Right lobe of liver (tissue), 6 donors: ENCODE results near the gene GALNT15. TPM values are rescaled to one million over a fixed set of nuclear protein-coding genes. Genes with fewer than 3 reads are reported as not detected.

Experiments used
- ATAC-seq, 4 donors: fragments of 200-7000 bp; cut with Tn5 transposase; one replicate each; pipeline ENCODE4 v1.9.1; 2020; ENCODE audit warnings: mild to moderate bottlenecking in 4 of 4, moderate library complexity in 4 of 4
- DNase-seq, 3 donors: peaks; one replicate each; pipeline ENCODE4 v3.0.0-alpha.2; 2020
- H3K27ac ChIP-seq, 3 donors: fragments of 200-600 bp; one replicate each; pipeline ENCODE4 v1.8.0; 2022
- H3K27me3 ChIP-seq, 2 donors: fragments of 200-600 bp; one replicate each; pipeline ENCODE4 v1.8.0; 2022
- H3K36me3 ChIP-seq, 4 donors: fragments of 200-600 bp; sonication (generic) in 1 of 4; one replicate each; pipeline versions ENCODE4 v1.5.1 to v1.8.0; 2017 to 2022; ENCODE audit warnings: control low read depth in 1 of 4
- H3K4me1 ChIP-seq, 4 donors: fragments of 200-600 bp; sonication (generic) in 1 of 4; one replicate each; pipeline versions ENCODE4 v1.5.1 to v1.8.0; 2017 to 2022; ENCODE audit warnings: control low read depth in 1 of 4
- H3K4me3 ChIP-seq, 3 donors: fragments of 200-600 bp; one replicate each; pipeline ENCODE4 v1.8.0; 2022
- H3K9me3 ChIP-seq, 4 donors: fragments of 200-600 bp; sonication (generic) in 1 of 4; one replicate each; pipeline versions ENCODE4 v1.5.1 to v1.8.0; 2017 to 2022; ENCODE audit warnings: control low read depth in 1 of 4
- POLR2A ChIP-seq: fragments of 450-650 bp; IDR thresholded peaks from one replicate; pipeline ENCODE4 v1.6.1; 2017; ENCODE audit warnings: antibody characterized with exemption, mild to moderate bottlenecking
- WGBS: methylation state at CpG from one replicate; pipeline ENCODE4 v1.1.6; 2018; ENCODE audit warnings: low coverage, low lambda C conversion rate; ENCODE audit not compliant: insufficient coverage; ENCODE audit errors: missing lambda C conversion rate; 5-methylcytosine and 5-hydroxymethylcytosine counted together
- intact Hi-C, 2 donors: fragments of 100-400 bp; cut with DNase I; formaldehyde crosslinking; loops; one replicate each; pipeline versions ENCODE4 v1.11.2 to v1.14.1; 2022
- total RNA-seq, 6 experiments: library from RNA; depleted of rRNA in 2 of 6; stranded (reverse); fragments of >200 nt in 2 of 6; fragmentation: NEBNext Ultra II Directional in 3 of 6; extraction: Animal tissue kit (Norgen Biotek cat#: 25700) in 3 of 6; gene quantifications; one replicate each; pipeline versions ENCODE4 v1.1.0 to v1.2.4, GENCODE V29; 2016 to 2023
- TF ChIP-seq, protein P1 (sequence below), 4 donors: fragments of 200-600 bp in 3 of 4; fragments of 450-650 bp in 1 of 4; IDR thresholded peaks; one replicate each; pipeline versions ENCODE4 v1.5.1 to v1.8.0; 2016 to 2022; ENCODE audit warnings: antibody characterized with exemption in 4 of 4, mild to moderate bottlenecking in 2 of 4
- donor health status: DM: no; HTN: yes; CAD: no.
- donor health status: DM: no; HTN: no; CAD: no.
- donor health status: DM: no; HTN: no; CAD: no.
- donor health status: DM: no; HTN: yes; CAD: no.
- donor health status: DM: no; HTN: yes; CAD: no.

The GALNT15 gene
- total RNA-seq, 6 experiments from 2014 or later = 2.0 to 9.2 (median 4.0) TPM

DNA sequence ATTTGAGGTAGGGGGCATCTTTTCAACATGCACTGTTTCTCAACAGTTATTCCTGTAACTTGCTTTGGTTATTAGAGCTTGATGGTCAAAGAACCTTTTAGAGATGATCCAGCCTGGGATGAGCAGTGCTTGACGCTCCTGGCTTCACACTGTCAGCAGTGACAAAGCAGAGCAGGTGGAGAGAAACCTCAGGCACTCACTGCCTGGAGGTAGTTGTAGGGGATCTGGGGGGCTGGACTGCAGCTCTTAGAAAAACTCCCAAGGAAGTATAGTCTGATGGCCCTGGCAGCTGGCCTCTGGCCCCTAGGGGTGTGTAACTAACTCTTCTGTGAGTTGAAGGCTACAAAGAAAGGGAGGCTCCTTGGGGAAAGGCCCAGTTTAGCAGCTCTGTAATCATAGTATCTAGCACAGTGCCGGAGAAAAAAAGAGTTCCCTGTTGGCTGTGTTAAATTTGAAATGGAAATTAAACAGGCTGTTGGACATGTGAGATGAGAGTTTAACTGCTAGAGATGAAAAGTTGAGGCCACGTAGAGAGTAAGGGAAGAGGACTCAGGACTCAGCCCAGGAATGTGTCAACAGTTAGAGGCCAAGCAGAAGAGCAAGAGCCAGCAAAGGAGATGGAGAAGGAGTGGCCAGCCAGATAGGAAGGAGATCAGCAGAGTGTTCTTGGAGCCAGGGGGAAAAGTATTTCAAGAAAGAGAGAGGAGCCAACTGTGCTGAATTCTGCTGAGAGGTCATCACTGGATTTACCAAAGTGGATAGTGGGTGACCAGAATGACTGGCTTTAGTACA lies 104.7 kb downstream of the GALNT15 start:
- intact Hi-C loops = no loop called here
- no peaks in the 10 kb centered on the region for H3K9me3 ChIP-seq
- DNase-seq (no peak), ATAC-seq (no peak)
- no peak overlapping the region for H3K4me3 ChIP-seq
- H3K36me3 ChIP-seq = peaks cover 0 to 27% (median 0%) of the 10 kb centered on the region in 4 donors
- 79% methylated on average over 3 of the region's 3 CpGs for WGBS
- no peak overlapping the region for H3K27ac ChIP-seq
- no peaks in the 10 kb centered on the region for H3K4me1 ChIP-seq
- no peak for TF ChIP-seq POLR2A
- TF ChIP-seq, protein P1, sequence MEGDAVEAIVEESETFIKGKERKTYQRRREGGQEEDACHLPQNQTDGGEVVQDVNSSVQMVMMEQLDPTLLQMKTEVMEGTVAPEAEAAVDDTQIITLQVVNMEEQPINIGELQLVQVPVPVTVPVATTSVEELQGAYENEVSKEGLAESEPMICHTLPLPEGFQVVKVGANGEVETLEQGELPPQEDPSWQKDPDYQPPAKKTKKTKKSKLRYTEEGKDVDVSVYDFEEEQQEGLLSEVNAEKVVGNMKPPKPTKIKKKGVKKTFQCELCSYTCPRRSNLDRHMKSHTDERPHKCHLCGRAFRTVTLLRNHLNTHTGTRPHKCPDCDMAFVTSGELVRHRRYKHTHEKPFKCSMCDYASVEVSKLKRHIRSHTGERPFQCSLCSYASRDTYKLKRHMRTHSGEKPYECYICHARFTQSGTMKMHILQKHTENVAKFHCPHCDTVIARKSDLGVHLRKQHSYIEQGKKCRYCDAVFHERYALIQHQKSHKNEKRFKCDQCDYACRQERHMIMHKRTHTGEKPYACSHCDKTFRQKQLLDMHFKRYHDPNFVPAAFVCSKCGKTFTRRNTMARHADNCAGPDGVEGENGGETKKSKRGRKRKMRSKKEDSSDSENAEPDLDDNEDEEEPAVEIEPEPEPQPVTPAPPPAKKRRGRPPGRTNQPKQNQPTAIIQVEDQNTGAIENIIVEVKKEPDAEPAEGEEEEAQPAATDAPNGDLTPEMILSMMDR (IDR thresholded peaks at IDR 0.05) = no peak
- H3K27me3 ChIP-seq = no peaks in the 10 kb centered on the region

DNA sequence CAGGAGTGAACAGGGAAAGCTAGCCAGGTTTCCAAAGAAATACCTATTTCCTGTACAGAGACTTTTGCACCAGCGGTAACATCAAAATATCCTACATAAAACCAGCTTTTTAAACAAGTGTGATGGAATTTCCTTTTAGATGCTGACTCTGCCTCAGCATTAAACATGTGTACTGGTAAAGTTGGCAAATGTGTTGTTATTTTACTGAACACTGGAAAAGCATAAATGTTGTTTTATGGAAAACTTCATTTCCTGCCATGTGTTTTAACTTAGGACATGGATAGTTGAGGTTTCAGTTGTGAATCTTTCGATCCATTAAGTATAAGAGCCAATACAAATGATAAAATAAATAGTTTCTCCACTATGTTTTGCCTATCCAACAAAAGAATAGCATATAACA lies 106.2 kb downstream of the GALNT15 start:
- H3K36me3 ChIP-seq = peaks cover 0 to 16% (median 0%) of the 10 kb centered on the region in 4 donors
- no peaks in the 10 kb centered on the region for H3K9me3 ChIP-seq
- no peaks in the 10 kb centered on the region for H3K27me3 ChIP-seq
- intact Hi-C loops = loop anchor here (10.0 kb wide), 2 partner anchors 264 to 274 kb away; no protein-coding TSS in a partner anchor
- H3K4me1 ChIP-seq = no peaks in the 10 kb centered on the region
- DNase-seq (no peak), ATAC-seq (no peak)
- WGBS = 92% methylated on average over 2 of the region's 2 CpGs
- no peak overlapping the region for H3K4me3 ChIP-seq
- TF ChIP-seq, protein P1 (IDR thresholded peaks at IDR 0.05) = no peak
- no peak for TF ChIP-seq POLR2A
- no peak overlapping the region for H3K27ac ChIP-seq

Other genes with a start within 250 kb of the GALNT15 start
- gene DPH3, start 90.3 kb downstream of the GALNT15 start, total RNA-seq = 10 to 100 TPM in 5 of 6 experiments, 1 to 10 TPM in 1; 9.7 to 15.0 (median 12.9) TPM
- 10 to 100 TPM in 5 of 6 experiments, 1 to 10 TPM in 1; 8.1 to 27.2 (median 16.2) TPM for gene OXNAD1, start 90.5 kb downstream of the GALNT15 start, total RNA-seq